Lung microvascular endothelial cell (primary cell): ENCODE data around the gene LNPK. TPM values are rescaled to one million over a fixed set of nuclear protein-coding genes. Genes with fewer than 3 reads are reported as not detected.
"Not testable (repeated sequence)": the region's sequence is repeated elsewhere in the genome, so short reads cannot be mapped to it uniquely, and the experiment has no call there.

Experiments used
- DNase-seq, 2 donors: peaks; one replicate each; pipeline versions ENCODE4 v3.0.0 to v3.0.0-alpha.2; 2010; ENCODE audit warnings: low read depth in 2 of 2
- total RNA-seq: library from RNA; depleted of rRNA; stranded (reverse); fragments of >200 nt; gene quantifications from 2 replicates; pipeline ENCODE4 v1.2.1, GENCODE V29; 2014

LNPK gene
- total RNA-seq, 1 donor from 2014 or later: 5.8 TPM

DNA sequence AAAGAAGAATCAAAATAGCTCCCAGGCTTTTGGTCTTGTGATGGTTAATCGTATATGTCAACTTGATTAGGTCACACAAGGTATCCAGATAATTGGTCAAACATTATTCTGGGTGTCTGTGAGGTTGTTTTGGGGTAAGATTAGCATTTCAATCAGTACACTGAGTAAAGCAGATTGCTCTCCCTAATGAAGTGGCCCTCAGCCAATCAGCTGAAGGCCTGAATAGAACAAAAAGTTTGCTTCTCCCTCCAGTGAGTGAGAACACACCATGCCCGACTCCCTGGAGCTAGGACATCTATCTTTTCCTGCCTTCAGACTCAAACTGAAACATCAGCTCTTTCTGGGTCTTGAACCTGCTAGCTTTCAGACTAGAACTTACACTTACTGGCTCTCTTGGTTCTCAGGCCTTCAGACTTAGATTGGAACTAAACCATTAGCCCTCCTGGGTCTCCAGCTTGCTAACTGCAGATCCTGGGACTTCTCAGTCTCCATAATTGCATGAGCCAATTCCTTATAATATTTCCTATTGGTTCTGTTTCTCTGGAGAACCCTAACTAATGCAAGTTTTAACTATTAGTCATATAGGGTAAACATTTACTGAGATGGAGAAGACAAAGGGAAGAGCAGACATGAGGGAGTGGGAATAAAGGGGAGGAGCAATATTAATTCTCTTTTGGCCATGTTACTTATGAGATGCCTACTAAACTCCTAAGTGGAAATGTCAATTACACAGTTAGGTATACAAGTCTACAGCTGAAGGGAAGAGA is 25.5 kb downstream of the LNPK start:
- no peak for DNase-seq

DNA sequence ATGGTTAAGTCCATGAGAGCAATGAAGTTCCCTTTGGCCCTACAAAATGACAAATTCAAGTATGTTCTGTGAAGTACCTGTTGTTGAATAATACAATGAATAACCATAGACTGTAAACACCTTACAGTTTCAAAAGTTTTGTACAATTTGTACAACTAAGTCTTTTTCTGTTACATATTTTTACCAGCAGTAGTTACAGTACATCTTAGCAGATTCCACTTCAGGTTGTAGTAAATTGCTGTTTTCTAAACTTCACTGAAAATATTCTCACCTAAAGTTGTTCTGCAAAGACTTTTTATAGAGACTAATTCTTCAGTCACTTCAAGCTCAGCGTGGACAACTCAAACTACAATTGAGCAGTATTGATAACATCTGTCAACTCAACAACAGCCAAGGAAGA is 28.7 kb downstream of the LNPK start:
- DNase-seq: no peak

DNA sequence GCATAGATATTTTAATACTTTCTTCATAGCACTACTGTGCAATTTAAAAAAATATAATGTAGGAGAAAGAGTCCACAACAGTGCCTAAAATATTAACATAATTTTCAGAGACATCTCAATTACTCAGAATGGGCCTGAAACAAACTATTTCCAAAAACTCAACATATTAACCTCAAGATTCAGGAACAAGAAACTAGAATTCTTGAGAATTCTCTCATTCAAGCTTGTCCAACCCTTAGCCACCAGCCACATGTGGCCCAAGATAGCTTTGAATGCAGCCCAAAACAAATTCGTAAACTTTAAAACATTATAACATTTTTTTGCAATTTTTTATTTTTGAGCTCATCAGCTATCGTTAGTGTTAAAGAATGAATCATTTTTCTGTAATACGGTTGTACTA is 35.2 kb downstream of the LNPK start:
- DNase-seq: no peak

DNA sequence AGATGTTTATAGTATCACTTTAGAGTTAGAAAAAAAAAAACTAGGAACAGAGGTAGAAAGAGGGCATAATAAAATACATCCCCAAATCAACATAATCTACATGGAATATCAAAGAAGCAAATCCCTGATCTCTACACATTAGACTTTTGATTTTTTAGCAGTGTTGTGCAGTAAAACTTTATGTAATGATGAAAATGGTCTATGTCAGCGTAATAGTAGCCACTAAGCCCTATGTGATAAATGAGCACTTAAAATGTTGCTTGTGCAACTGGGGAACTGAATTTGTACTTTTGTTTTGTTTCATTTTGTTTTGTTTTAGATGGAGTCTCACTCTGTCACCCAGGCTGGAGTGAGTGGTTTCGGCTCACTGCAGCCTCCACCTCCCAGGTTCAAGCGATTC is 36.3 kb downstream of the LNPK start:
- no peak for DNase-seq

DNA sequence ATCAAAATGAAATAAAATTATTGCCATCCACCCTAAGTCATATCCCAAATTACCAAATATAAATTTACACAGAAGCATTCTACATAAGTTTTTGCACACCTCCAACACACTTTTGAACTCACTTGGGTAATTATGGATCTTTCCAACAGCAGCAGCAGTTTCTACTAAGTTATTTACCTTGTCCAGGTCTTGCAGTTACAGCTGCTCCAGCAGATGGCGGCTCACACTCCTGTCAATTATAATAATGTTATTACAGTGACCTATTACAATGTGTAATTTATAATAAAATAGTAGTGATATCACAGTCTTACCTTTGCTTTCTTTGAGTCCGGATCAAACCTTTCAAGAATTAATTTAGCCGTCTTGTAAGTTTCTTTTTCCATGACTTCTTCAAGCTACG is 37.9 kb downstream of the LNPK start:
- peak; percentile 0 to 29 for DNase-seq

DNA sequence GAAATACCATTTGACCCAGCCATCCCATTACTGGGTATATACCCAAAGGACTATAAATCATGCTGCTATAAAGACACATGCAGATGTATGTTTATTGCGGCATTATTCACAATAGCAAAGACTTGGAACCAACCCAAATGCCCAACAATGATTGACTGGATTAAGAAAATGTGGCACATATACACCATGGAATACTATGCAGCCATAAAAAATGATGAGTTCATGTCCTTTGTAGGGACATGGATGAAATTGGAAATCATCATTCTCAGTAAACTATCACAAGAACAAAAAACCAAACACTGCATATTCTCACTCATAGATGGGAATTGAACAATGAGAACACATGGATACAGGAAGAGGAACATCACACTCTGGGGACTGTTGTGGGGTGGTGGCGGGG is 38.9 kb downstream of the LNPK start:
- not testable (repeated sequence) for DNase-seq

DNA sequence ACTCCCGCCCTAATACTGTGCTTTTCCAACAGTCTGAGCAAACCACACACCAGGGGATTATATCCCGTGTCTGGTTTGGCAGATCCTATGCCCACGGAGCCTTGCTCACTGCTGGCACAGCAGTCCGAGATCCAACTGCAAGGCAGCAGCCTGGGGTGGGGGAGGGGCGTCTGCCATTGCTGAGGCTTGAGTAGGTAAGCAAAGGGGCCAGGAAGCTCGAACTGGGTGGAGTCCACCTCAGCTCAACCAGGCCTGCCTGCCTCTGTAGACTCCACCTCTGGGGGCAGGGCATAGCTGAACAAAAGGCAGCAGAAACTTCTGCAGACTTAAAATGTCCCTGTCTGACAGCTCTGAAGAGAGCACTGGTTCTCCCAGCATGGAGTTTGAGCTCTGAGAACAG is 44.2 kb downstream of the LNPK start:
- DNase-seq: no peak

DNA sequence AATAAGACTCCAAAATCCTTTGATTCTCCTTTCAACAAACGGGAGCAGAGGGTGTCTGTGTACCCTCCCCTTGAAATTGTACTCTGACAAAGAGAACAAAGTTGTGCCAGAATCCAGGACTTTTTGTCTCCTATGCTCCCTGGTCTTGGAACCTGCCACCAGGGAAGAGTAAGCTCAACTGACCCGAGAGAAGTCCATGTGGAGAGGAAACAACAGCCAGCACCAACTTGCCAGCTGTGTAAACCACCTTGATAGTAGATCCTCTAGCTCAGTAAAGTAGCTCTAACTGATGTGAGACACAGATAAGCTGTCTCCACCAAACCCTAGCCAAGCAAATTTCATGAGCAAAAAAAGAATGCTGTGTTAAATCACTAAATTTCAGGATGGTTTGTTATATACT is 46.9 kb downstream of the LNPK start:
- no peak for DNase-seq

DNA sequence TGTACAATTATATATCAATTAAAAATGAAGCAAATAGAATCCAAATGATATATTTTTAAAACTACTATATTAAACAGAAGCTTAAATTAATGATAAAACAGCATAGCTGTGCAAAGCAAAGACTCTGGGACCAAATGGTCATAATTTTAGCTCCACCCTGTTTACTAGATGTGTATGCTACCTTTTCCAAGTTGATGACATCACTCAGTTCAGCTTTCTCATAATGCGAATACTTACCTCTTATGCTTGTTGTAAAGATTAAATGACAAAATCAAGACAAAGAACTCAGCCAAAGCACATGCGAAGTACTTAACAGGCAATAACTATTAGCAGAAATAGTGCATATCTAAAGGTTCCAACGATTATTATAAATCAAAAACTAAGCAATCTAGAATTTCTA is 51.6 kb downstream of the LNPK start:
- no peak for DNase-seq

DNA sequence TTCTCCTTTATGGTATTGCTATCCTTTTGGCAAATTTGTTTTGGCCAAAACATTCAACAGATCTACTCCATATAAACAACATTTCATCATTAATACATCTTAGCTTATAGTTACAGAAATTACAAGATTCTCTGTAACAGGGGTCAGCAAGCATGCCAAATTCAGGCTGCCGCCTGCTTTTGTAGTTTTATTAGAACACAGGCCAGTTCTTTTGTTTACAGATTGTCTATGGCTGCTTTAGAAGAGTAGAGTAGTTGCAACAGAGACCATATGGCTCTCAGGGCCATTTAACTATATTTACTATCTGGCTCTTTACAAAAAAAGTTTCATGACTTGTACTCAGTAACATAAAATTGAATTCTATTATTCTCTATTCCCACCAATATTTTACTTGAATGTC is 53.9 kb downstream of the LNPK start:
- no peak for DNase-seq

DNA sequence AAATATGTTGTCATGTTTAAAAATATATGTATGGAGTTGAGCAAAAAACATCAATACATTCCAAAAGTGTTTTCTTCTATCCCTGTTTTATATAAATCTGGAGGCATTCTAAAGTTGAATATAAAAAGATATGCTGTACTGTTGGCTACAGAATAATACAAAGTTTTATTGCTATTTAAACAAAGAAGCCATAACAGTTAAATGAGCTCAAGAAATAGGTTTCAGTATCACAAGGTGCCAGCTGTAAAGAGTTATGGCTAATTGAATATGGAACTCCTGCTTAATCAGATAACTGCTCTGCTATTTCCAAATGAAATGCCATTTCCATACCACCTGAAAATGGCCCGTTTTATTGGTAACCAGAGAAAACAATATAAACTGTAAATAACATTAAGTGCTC is 55.0 kb downstream of the LNPK start:
- DNase-seq: no peak

DNA sequence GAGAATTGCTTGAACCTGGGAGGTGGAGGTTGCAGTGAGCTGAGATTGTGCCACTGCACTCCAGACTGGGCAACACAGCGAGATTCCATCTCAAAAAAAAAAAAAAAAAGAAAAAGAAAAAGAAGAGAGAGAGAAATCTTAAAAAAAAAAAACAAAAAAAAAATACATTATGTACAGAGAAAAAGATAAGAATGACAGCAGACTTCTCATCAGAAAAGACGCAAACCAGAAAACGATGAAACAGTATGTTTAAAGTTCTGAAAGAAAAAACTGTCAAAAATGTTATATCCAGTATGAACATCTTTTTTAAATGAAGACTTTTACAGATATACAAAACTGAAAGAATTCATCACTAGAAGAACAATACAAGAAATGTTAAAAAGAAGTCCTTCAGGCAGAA is 60.4 kb downstream of the LNPK start:
- DNase-seq: no peak

DNA sequence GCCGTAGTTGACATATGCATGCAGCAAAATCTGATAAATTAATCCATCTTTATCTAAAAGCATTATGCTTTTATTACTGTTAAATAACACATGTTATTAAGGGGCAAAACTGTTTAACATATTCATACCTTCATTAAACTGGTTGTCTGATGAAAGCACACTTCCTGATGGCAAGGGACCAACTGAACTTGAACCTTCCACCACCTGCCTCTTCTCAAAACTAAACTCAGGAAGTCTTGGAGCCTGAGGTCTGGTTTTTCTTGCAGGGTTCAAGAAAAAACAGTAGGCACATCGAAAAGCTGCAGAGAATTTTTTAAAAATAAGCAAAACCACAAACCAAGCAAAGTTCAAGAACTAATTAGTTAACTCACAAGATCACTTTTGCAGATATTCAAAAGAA is 64.9 kb downstream of the LNPK start:
- DNase-seq: peak in 1 of 2 donors; percentile 5

DNA sequence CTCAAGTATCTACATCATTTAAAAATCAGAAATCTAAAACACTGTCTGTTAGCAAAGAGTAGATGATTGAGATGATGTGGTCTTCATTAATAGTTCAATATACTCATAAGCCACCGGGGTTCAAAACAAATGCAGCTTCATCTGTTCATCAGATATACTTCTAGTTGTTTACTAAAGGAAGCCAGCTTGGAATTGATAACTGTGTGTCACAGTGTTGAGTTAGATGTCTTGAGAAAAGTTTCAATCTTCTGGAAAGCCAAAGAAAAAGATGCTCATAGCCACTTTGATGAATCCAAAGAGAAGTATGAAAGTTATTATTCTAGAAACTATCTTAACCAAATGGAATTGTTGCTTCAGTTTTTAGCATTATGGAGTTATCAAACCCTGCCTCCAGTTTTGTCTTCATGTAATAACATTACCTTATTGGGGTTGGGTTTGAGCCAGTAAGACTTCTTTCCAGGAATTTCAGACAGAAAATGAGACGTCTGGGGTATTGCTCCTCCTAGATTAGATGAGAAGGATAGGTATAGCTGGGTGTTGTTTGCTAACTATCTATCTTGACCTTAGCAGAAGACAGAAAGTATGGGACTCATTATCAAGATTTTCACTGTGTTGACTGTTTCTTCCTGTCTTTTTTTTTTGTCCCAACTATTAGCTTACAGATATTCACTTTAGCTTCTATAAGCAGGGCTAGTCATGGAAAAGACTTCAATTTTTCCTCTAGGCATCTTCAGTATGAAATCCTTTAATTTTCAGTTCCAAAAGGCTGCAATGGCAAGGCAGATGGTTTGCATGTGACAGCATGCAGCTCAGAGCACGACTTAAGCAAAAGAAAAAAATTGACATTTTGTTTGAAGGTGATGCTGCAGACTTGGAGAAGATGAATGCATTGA is 66.5 kb downstream of the LNPK start:
- DNase-seq: no peak

DNA sequence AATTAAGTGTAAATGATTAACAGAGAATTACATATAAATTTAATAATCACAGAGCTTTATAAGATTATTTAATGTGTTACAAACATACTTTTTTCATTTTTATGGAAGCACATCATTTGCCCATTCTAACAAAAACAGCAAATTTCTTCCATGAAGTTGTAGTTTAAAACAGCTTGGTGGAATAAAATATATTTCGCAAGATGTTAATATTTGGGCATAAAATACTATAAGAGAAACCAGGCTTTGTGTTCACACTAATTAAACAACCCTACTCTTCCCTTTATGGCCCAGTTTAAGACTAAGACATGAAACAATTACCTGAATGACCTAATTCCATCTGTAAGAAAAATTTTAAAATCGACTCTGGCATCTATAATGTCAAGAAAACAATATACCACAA is 69.4 kb downstream of the LNPK start:
- no peak for DNase-seq

DNA sequence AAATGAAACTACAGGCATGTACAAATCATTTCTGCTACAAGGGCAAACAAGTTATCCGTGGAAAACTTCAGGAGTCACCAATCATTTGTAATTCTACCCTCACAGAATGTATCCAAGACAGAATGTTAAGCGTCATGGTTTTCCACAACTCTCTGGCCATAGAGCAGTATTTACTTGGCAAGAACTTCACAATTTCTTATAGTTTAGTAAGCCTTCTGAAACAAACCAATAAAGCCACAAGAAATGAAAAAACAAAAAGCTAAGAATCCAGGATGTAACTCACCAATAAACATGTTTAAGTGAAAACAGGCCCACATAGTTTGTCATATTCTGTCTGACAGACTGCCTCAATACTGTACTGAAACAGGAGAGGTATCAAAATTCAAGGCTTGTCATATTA is 70.3 kb downstream of the LNPK start:
- no peak for DNase-seq

DNA sequence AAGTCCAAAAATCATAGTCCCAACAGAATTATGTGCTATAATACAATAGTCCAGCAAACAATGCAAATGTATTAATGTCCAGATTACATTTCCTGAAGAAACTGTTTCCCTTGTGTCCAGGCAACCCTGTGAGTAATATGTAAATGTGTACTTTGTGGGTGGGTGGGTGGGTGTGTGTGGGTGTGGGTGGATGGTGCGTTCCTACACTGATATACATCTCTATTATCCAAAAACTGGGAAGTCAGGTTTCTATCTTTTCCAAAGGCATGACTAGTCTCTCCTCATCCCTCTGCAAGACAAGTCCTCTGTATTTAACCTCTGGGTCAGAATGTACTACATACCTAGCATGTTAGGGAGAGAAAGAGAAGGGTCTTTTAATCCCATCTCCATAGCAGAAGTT is 71.6 kb downstream of the LNPK start:
- peak; percentile 50 to 66 for DNase-seq

DNA sequence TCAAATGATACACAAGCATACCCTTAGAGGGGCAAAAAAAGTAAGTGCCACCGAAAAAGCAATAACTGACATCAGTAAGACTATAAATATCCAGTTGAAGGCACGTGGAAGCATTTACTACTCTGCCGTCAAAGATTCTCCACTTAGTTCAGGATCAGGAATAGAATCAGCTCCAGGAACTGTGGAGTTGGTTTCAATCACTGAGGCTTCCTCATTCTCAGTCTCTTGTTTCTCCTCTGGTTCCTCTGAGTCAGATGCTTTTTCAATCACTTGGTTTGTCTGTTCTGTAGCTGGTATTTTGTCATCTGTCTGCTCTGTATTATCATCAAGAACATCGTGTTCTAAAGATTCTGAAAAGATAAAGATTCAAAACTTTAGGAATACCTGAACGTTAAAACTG is 72.2 kb downstream of the LNPK start:
- peak in 1 of 2 donors; percentile 69 for DNase-seq

DNA sequence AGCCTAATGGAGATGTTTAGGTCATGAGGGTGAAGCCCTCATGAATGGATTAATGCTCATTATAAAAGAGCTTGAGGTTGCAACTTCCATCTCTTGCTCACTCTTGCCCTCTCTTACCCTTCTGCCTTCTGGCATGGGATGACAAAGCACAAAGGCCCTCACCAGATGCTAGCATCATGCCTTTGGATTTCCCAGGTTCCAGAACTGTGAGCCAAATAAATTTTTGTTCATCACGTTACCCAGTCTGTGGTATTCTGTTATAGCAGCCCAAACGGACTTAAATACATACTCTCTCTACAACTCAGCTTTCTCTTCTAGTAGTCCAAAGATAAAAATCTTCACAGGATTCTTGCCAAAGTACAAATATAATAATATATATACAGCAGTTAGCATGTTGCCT is 75.8 kb downstream of the LNPK start:
- no peak for DNase-seq

DNA sequence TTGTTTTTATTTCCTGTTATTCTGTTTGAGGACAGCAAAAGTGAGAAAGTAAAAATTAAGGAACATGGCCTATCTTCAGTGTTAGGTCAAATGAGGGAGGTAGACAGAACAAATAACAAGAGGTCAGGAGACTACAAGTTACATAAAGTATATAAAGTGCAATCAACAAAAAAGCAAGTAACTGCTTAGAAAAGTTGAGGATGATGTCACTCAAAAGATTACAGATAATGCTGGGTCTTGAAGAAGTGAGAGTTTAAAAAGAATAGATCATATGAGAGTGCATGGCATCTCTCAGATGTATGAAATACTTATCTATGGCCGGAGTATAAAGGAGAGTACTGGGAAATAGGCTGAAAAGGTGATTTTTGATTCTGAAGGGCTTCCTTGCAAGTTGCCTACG is 79.9 kb downstream of the LNPK start:
- DNase-seq: no peak

DNA sequence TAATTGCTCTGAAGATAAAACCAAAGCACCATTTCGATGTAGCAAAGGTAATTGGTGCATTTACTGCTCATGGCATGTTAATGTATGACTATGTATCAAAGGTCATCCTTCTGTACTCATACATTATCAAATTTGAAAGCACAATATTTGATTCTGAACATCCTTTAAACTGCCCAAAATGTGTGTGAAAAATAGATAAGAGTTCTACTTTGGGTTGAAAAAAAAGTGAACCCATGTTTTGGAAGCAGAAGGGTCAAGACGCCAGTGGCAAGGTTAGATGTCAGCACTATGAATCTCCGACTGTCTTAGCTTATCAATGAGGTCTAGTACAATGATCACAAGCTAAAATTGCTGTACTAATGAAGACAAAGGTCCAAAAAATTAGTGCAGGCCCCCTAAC is 83.1 kb downstream of the LNPK start:
- no peak for DNase-seq

DNA sequence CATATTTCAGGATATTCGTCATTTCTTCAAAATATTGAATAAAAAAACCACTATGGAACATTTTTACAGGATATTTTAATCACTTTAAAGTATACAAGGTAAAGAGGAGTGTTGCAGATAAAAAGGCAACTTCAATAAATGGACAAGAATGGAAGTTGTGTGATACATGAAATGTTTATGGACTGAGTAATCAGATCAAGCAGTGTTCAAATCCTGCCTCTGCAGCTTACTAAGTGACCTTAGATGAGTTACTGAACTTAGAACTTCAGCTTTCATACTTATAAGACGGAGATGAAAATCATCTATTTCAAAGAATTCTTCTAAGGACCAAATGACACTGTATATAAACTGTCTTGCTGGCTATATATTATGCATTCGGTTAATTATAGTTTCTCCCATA is 87.2 kb downstream of the LNPK start:
- no peak for DNase-seq
